ENCODE data around the gene DSCAML1.

DNA sequence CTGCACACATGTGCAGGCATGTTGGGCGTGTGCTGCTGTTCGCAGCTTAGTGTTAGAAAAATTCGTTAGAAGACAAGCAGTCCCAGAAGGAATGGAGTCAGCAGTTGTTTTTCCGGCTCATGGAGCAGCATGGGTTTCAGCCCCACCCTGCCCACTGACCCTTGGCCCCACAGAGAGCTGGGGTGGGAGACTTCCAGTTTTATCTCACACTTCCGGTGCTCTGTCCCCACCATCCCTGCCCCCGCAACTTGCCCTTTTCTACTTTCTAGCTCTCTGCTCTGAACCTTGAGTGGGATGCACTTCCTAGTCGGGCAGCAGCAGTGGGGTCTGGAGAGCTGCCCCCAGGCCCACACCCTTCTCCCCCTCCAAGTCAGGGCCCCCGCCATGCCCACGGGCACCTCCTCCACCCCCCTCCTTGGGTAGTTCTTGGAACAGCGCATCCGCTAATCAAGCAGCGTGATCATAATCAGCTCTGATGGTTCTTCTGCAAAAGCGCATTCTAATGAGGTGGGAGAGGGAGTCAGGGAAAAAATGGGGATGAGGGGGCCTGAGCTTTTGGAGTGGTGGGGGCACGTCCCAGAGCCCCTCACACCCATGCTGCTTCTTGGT lies 285.0 kb downstream of the DSCAML1 start:
- no peak for TF ChIP-seq BHLHE40 (IDR thresholded peaks at IDR 0.05; ENCODE audit: borderline replicate concordance)
- TF ChIP-seq SP1 (IDR thresholded peaks at IDR 0.05) = no peak
- no peak for TF ChIP-seq ARNT (IDR thresholded peaks at IDR 0.05)
- TF ChIP-seq FOXA1 (IDR thresholded peaks at IDR 0.05) = no peak
- TF ChIP-seq SUZ12 (IDR thresholded peaks at IDR 0.05) = no peak
